Astrocyte (in vitro differentiated cells and primary cell): ENCODE results near the gene BTRC. TPM values are rescaled to one million over a fixed set of nuclear protein-coding genes. Genes with fewer than 3 reads are reported as not detected.
"Not testable (repeated sequence)": the region's sequence is repeated elsewhere in the genome, so short reads cannot be mapped to it uniquely, and the experiment has no call there.

ENCODE experiments used
- DNase-seq: peaks from one replicate; pipeline ENCODE4 v3.0.0-alpha.2; 2010; ENCODE audit warnings: low read depth
- FAIRE-seq: peaks from 2 replicates; lab custom pipeline; 2011; peaks lifted over from hg19 to GRCh38; lab: Jason Lieb, UNC
- H2AFZ ChIP-seq: 2 replicates; pipeline ENCODE4 v1.6.0; 2012; ENCODE audit warnings: low read depth, low read length, inconsistent platforms
- H3K27ac ChIP-seq: 2 replicates; pipeline ENCODE4 v1.5.1; 2011; ENCODE audit warnings: low read depth, low read length, inconsistent platforms
- H3K27me3 ChIP-seq: 2 replicates; pipeline ENCODE4 v1.6.0; 2011; ENCODE audit warnings: low read length, inconsistent platforms; ENCODE audit not compliant: insufficient read depth
- H3K36me3 ChIP-seq: 2 replicates; pipeline ENCODE4 v1.5.1; 2011; ENCODE audit warnings: low read length, inconsistent platforms; ENCODE audit not compliant: insufficient read depth
- H3K4me1 ChIP-seq: 2 replicates; pipeline ENCODE4 v1.5.1; 2011; ENCODE audit warnings: low read length, inconsistent platforms; ENCODE audit not compliant: insufficient read depth
- H3K4me2 ChIP-seq: 2 replicates; pipeline ENCODE4 v1.6.0; 2012; ENCODE audit warnings: low read length, inconsistent platforms
- H3K4me3 ChIP-seq: 2 replicates; pipeline ENCODE4 v1.5.1; 2011; ENCODE audit warnings: low read depth, mild to moderate bottlenecking, low read length, inconsistent platforms; ENCODE audit not compliant: insufficient read depth
- H3K79me2 ChIP-seq: 2 replicates; pipeline ENCODE4 v1.6.0; 2012; ENCODE audit warnings: mild to moderate bottlenecking, low read length, inconsistent platforms; ENCODE audit not compliant: insufficient read depth
- H3K9ac ChIP-seq: 2 replicates; pipeline ENCODE4 v1.6.0; 2012; ENCODE audit warnings: mild to moderate bottlenecking, low read length, inconsistent platforms
- H3K9me3 ChIP-seq: 2 replicates; pipeline ENCODE4 v1.5.1; 2012; ENCODE audit warnings: low read depth, mild to moderate bottlenecking, low read length, inconsistent platforms; ENCODE audit not compliant: insufficient read depth
- H4K20me1 ChIP-seq: 2 replicates; pipeline ENCODE4 v1.6.0; 2012; ENCODE audit warnings: low read length, inconsistent platforms; ENCODE audit not compliant: insufficient read depth
- H3K27ac Mint-ChIP-seq: one replicate; pipeline ENCODE4 v1.8.0; 2021; ENCODE audit warnings: mild to moderate bottlenecking, mixed read lengths; ENCODE audit not compliant: unreplicated experiment
- H3K27me3 Mint-ChIP-seq: one replicate; pipeline ENCODE4 v1.8.0; 2021; ENCODE audit warnings: low read depth, mixed read lengths; ENCODE audit not compliant: unreplicated experiment
- H3K36me3 Mint-ChIP-seq: one replicate; pipeline ENCODE4 v1.8.0; 2021; ENCODE audit warnings: low read depth, mixed read lengths; ENCODE audit not compliant: unreplicated experiment
- H3K4me1 Mint-ChIP-seq: one replicate; pipeline ENCODE4 v1.8.0; 2021; ENCODE audit warnings: low read depth, mixed read lengths; ENCODE audit not compliant: unreplicated experiment
- H3K4me3 Mint-ChIP-seq: one replicate; pipeline ENCODE4 v1.8.0; 2021; ENCODE audit warnings: mild to moderate bottlenecking, moderate library complexity, mixed read lengths; ENCODE audit not compliant: unreplicated experiment
- H3K9me3 Mint-ChIP-seq: one replicate; pipeline ENCODE4 v1.8.0; 2021; ENCODE audit warnings: mild to moderate bottlenecking, mixed read lengths; ENCODE audit not compliant: unreplicated experiment
- CTCF ChIP-seq: IDR thresholded peaks from 2 replicates; pipeline ENCODE4 v1.5.1; 2011; ENCODE audit warnings: low read depth, mild to moderate bottlenecking, inconsistent platforms, low read length, moderate library complexity; ENCODE audit not compliant: insufficient read depth
- EZH2 ChIP-seq: IDR thresholded peaks from 2 replicates; pipeline ENCODE4 v1.6.1; 2012; ENCODE audit warnings: mild to moderate bottlenecking, low read length, inconsistent platforms; ENCODE audit not compliant: insufficient read depth
- total RNA-seq: library from RNA; stranded (reverse); gene quantifications from 2 replicates; pipeline ENCODE4 v1.2.1, GENCODE V29; 2021

Gene BTRC
- total RNA-seq, 1 donor from 2014 or later = 33.3 TPM

GRCh38 chr10:101360841-101361240, 6.9 kb downstream of the BTRC start:
- not testable (repeated sequence) for H3K36me3 Mint-ChIP-seq, H3K27ac Mint-ChIP-seq, H3K4me2 ChIP-seq, DNase-seq, H2AFZ ChIP-seq, H3K4me3 Mint-ChIP-seq, H3K9me3 Mint-ChIP-seq, H3K4me1 ChIP-seq, H3K9ac ChIP-seq, H3K27ac ChIP-seq, H3K27me3 Mint-ChIP-seq, H3K36me3 ChIP-seq, FAIRE-seq, H3K9me3 ChIP-seq, H3K4me3 ChIP-seq, H3K27me3 ChIP-seq
- Histone ChIP-seq H4K20me1 (peaks cover 54% of the 10 kb centered on the region), H3K79me2 (peaks cover 47% of the 10 kb centered on the region)
- peaks cover 15% of the 10 kb centered on the region for H3K4me1 Mint-ChIP-seq

GRCh38 chr10:101363850-101364400, 10.0 kb downstream of the BTRC start:
- FAIRE-seq (no peak), DNase-seq (no peak)
- H3K79me2 ChIP-seq = peaks cover 32% of the 10 kb centered on the region
- peak overlapping the region; percentile 19 for H3K4me2 ChIP-seq
- H3K9ac ChIP-seq = no peak overlapping the region
- H3K27ac ChIP-seq = no peak overlapping the region
- Mint-ChIP-seq H3K36me3 (peaks cover 8% of the 10 kb centered on the region), H3K4me1 (peaks cover 16% of the 10 kb centered on the region), H3K9me3 (no peaks in the 10 kb centered on the region), H3K4me3 (no peak overlapping the region), H3K27me3 (no peaks in the 10 kb centered on the region), H3K27ac (no peak overlapping the region)
- H2AFZ ChIP-seq = no peak overlapping the region
- H3K9me3 ChIP-seq = no peaks in the 10 kb centered on the region
- H3K36me3 ChIP-seq = no peaks in the 10 kb centered on the region
- peaks cover 8% of the 10 kb centered on the region for H3K4me1 ChIP-seq
- H4K20me1 ChIP-seq = peaks cover 60% of the 10 kb centered on the region
- H3K27me3 ChIP-seq = no peaks in the 10 kb centered on the region
- TF ChIP-seq EZH2 (no peak), CTCF (no peak)
- H3K4me3 ChIP-seq = no peak overlapping the region

GRCh38 chr10:101364721-101365120, 10.8 kb downstream of the BTRC start:
- H3K9ac ChIP-seq = no peak overlapping the region
- H3K79me2 ChIP-seq = peaks cover 34% of the 10 kb centered on the region
- H3K4me2 ChIP-seq = no peak overlapping the region
- peaks cover 15% of the 10 kb centered on the region for H3K4me1 Mint-ChIP-seq
- TF ChIP-seq CTCF (no peak), EZH2 (no peak)
- H3K9me3 ChIP-seq = no peaks in the 10 kb centered on the region
- peaks cover 61% of the 10 kb centered on the region for H4K20me1 ChIP-seq
- no peak overlapping the region for H3K27ac ChIP-seq
- H3K4me1 ChIP-seq = peaks cover 7% of the 10 kb centered on the region
- no peak overlapping the region for H2AFZ ChIP-seq
- no peak overlapping the region for H3K4me3 ChIP-seq
- no peaks in the 10 kb centered on the region for H3K27me3 ChIP-seq
- no peaks in the 10 kb centered on the region for H3K27me3 Mint-ChIP-seq
- H3K9me3 Mint-ChIP-seq = no peaks in the 10 kb centered on the region
- H3K27ac Mint-ChIP-seq = no peak overlapping the region
- peaks cover 10% of the 10 kb centered on the region for H3K36me3 Mint-ChIP-seq
- no peaks in the 10 kb centered on the region for H3K36me3 ChIP-seq
- FAIRE-seq (peak; percentile 99), DNase-seq (no peak)
- H3K4me3 Mint-ChIP-seq = no peak overlapping the region
